Activated naive CD4-positive, alpha-beta T cell treated with anti-CD3 and anti-CD28 coated beads, Interleukin-2, amount 10 ng/mL, durations not matched to agents 7 days and 5 days (primary cell): ENCODE measurements around the gene MLXIP.

Experiments used
- CTCF ChIA-PET: fragments of 350-600 bp; sonication (Branson Sonifier 250); formaldehyde crosslinking; loops from one replicate; lab custom pipeline; 2021; ENCODE audit warnings: antibody characterized with exemption; lab: Charles Lee
- DNase-seq: peaks from one replicate; pipeline ENCODE4 v3.0.0-alpha.2; 2020
- H3K27ac Mint-ChIP-seq: one replicate; pipeline ENCODE4 v1.8.0; 2021; ENCODE audit warnings: mild to moderate bottlenecking, moderate library complexity, mixed read lengths
- H3K27me3 Mint-ChIP-seq: one replicate; pipeline ENCODE4 v1.8.0; 2021; ENCODE audit warnings: mild to moderate bottlenecking, mixed read lengths
- H3K36me3 Mint-ChIP-seq: one replicate; pipeline ENCODE4 v1.8.0; 2021; ENCODE audit warnings: mixed read lengths
- H3K4me1 Mint-ChIP-seq: one replicate; pipeline ENCODE4 v1.8.0; 2021; ENCODE audit warnings: mixed read lengths
- H3K4me3 Mint-ChIP-seq: one replicate; pipeline ENCODE4 v1.8.0; 2021; ENCODE audit warnings: mild to moderate bottlenecking, moderate library complexity, mixed read lengths
- H3K9me3 Mint-ChIP-seq: one replicate; pipeline ENCODE4 v1.8.0; 2021; ENCODE audit warnings: mixed read lengths

MLXIP gene

DNA sequence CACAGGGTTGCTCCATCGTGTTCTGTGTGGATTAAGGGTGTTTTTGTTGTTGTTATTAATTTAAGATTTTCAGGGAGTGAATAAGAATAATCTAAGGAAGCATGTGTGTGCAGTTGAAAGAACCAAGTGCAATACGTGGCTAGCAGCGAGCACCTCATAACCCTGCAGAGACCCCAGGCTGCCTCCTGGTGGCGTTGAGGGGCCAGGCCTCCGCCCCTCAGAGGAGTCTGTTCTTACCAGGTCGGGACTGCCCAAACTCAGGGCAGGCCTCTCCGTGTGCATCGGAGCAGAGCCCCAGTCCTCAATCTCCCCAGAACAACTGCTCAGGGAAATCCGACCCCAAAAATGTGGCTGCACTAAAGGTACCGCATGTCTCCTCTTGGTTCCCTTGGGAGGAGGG, 58.7 kb downstream of the MLXIP start:
- no peak for DNase-seq
- no peaks in the 10 kb centered on the region for H3K9me3 Mint-ChIP-seq
- H3K4me1 Mint-ChIP-seq, result no peaks in the 10 kb centered on the region
- peaks cover 33% of the 10 kb centered on the region for H3K36me3 Mint-ChIP-seq
- H3K27ac Mint-ChIP-seq, result no peak overlapping the region
- H3K27me3 Mint-ChIP-seq, result no peaks in the 10 kb centered on the region
- no peak overlapping the region for H3K4me3 Mint-ChIP-seq
- CTCF ChIA-PET, result interaction anchor here (2.0 kb wide), 1 partner anchor 83 kb away, joined by 7 read pairs; no protein-coding TSS in a partner anchor

GRCh38 chr12:122137681-122138080, 59.1 kb downstream of the MLXIP start:
- Mint-ChIP-seq H3K27me3 (no peaks in the 10 kb centered on the region), H3K4me3 (no peak overlapping the region), H3K9me3 (no peaks in the 10 kb centered on the region), H3K36me3 (peaks cover 34% of the 10 kb centered on the region), H3K27ac (no peak overlapping the region), H3K4me1 (no peaks in the 10 kb centered on the region)
- CTCF ChIA-PET, result interaction anchor here (0.6 to 2.0 kb wide), 2 partner anchors 53 to 83 kb away, joined by 3 to 7 read pairs; no protein-coding TSS in a partner anchor
- DNase-seq, result no peak

DNA sequence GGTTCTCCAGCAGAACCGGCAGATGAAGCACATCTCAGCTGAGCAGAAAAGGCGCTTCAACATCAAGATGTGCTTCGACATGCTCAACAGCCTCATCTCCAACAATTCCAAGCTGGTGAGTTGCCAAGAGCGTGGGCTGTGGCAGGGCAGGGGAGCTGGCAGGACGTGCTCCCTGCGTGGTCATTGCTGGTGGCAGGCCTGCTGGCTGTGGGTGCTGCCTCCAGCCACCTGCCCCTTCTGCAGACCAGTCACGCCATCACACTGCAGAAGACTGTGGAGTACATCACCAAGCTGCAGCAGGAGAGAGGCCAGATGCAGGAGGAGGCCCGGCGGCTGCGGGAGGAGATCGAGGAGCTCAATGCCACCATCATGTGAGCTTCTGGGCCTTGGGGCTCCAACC, 59.6 kb downstream of the MLXIP start:
- DNase-seq, result no peak
- CTCF ChIA-PET, result interaction anchor here (0.6 to 2.0 kb wide), 3 partner anchors 52 to 84 kb away, joined by 3 to 7 read pairs (median 3); no protein-coding TSS in a partner anchor
- no peaks in the 10 kb centered on the region for H3K27me3 Mint-ChIP-seq
- H3K36me3 Mint-ChIP-seq, result peaks cover 31% of the 10 kb centered on the region
- no peak overlapping the region for H3K4me3 Mint-ChIP-seq
- no peaks in the 10 kb centered on the region for H3K9me3 Mint-ChIP-seq
- H3K4me1 Mint-ChIP-seq, result no peaks in the 10 kb centered on the region
- peak overlapping the region; percentile 11 for H3K27ac Mint-ChIP-seq

- Mint-ChIP-seq H3K36me3 (peaks cover 30% of the 10 kb centered on the region), H3K27ac (no peak overlapping the region), H3K4me1 (no peaks in the 10 kb centered on the region), H3K27me3 (no peaks in the 10 kb centered on the region), H3K9me3 (no peaks in the 10 kb centered on the region), H3K4me3 (no peak overlapping the region)
- CTCF ChIA-PET, result interaction anchor here (0.6 to 2.0 kb wide), 2 partner anchors 83 to 84 kb away, joined by 3 to 7 read pairs; no protein-coding TSS in a partner anchor
- no peak for DNase-seq
These were observed 60.1 kb downstream of the MLXIP start for GRCh38 chr12:122138616-122139015.

DNA sequence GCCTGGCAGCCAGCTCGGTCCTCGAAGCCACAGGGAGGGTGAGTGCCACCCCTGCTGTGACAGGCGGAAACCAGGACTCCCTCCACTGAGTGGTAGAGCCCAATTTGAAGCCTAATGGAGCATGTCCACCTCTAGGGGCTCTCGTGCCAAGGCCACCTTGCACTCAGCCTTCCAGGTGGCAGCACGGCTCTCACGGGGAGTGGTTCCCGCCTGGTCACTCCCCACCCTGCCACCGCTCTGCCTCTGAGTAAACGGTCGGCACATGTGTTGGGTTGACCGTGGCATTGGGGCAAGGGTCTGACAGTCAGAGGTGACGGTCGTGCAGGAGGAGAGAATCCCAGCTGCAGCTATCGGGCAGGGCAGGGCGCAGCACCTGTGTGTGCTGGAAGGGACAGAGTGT, 60.7 kb downstream of the MLXIP start:
- no peak overlapping the region for H3K4me3 Mint-ChIP-seq
- no peak for DNase-seq
- H3K27ac Mint-ChIP-seq, result no peak overlapping the region
- H3K36me3 Mint-ChIP-seq, result peaks cover 30% of the 10 kb centered on the region
- H3K9me3 Mint-ChIP-seq, result no peaks in the 10 kb centered on the region
- H3K4me1 Mint-ChIP-seq, result peaks cover 2% of the 10 kb centered on the region
- CTCF ChIA-PET, result interaction anchor here (2.0 kb wide), 1 partner anchor 85 kb away, joined by 7 read pairs; no protein-coding TSS in a partner anchor
- no peaks in the 10 kb centered on the region for H3K27me3 Mint-ChIP-seq

GRCh38 chr12:122139941-122140340, 61.4 kb downstream of the MLXIP start:
- peaks cover 29% of the 10 kb centered on the region for H3K36me3 Mint-ChIP-seq
- CTCF ChIA-PET, result no interaction called here
- no peaks in the 10 kb centered on the region for H3K27me3 Mint-ChIP-seq
- H3K4me1 Mint-ChIP-seq, result peaks cover 2% of the 10 kb centered on the region
- no peak overlapping the region for H3K4me3 Mint-ChIP-seq
- no peak for DNase-seq
- no peaks in the 10 kb centered on the region for H3K9me3 Mint-ChIP-seq
- H3K27ac Mint-ChIP-seq, result no peak overlapping the region

DNA sequence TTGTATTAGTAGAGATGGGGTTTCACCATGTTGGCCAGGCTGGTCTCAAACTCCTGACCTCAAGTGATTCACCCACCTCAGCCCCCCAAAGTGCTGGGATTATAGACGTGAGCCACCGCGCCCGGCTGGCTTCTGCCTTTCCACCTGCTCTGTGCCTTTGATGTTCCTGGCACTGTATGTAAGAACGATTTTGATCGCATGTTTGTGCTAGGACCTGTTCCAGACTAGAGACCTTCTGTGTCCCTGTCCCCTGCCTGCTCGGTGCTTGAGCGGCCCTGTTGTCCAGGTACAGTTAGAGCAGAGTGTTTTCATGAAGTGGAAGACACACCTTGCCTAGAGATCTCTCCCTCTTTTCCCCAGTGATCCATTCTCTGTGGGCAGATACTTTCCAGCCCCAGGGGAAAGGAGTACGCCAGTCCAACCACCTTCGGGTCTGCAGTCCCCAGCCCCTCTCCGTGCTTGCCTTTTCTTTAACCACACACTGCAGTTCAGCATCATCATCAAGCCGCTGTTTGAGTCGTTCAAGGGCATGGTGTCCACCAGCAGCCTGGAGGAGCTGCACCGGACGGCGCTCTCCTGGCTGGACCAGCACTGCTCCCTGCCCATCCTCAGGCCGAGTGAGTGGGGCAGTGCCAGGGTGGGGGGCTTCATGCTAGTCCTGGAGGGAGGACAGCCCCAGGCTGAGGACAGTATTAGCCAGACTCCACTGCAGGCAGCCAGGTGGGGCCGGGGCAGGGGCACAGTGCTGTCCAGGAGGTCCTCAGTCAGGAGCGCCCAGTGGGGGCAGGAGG, 62.1 kb downstream of the MLXIP start:
- DNase-seq, result no peak
- H3K4me1 Mint-ChIP-seq, result peaks cover 2% of the 10 kb centered on the region
- no peaks in the 10 kb centered on the region for H3K9me3 Mint-ChIP-seq
- H3K27ac Mint-ChIP-seq, result no peak overlapping the region
- no peak overlapping the region for H3K4me3 Mint-ChIP-seq
- no peaks in the 10 kb centered on the region for H3K27me3 Mint-ChIP-seq
- CTCF ChIA-PET, result no interaction called here
- H3K36me3 Mint-ChIP-seq, result peaks cover 26% of the 10 kb centered on the region

DNA sequence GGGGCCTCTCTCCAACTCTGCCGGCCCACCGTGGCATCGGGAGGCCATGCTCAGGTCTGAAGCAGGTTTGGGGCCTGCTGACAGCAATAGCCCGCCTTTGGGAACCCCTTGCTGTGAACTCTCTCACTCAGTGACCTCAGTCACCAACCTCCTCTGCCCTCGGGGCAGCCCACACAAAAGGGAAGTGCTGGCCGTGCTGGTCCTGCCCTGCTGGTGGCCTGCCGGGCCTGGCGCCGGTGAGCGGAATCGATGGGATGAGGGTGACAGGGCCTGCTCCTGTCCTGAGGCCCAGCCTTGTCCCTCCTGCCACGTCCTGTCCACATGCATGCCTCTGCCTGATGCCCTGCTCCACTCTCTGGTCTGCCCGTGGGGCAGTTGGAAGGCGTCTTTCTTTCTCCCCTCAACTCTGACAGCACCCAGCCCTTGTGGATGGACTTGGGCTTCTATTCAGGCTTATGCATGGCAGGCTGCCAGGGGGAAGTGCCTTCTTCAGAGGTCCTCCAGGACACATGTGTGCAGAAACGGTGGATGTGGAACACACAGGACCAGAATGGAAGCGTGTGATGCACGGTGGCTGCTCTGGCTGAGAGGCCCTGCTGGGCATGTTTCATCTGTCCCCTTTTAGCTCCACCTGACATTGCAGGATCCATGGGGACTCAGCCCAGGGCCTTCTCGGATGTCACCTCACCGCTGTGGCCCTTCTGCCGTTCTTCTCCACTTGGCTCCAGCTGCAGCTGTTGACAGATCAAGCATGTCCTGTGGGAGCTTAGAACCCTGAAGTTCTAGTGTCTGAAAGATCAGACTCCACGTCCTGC, 63.6 kb downstream of the MLXIP start:
- H3K4me3 Mint-ChIP-seq, result no peak overlapping the region
- no peaks in the 10 kb centered on the region for H3K9me3 Mint-ChIP-seq
- H3K36me3 Mint-ChIP-seq, result peaks cover 26% of the 10 kb centered on the region
- H3K27ac Mint-ChIP-seq, result no peak overlapping the region
- H3K27me3 Mint-ChIP-seq, result no peaks in the 10 kb centered on the region
- CTCF ChIA-PET, result no interaction called here
- DNase-seq, result no peak
- H3K4me1 Mint-ChIP-seq, result peaks cover 2% of the 10 kb centered on the region

DNA sequence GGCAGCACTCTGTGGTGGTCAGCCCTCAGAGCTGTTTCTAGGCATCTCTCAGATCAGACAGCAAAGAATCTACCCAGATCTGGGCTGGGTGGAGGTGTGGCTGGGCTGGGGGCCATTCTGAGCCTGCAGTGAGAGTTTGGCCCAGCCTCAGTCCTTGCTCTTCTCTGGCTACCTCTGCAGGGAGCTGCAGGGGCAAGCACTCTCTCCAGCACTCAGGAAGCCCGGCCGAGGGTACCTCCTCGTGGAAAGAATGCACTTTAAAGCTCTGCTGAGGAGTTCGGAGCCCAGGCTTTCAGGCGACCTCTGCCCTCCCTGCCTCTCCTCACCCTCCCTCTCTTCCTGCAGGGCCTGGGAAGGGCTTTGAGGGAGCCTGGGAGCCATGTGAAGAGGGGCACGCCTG, 64.3 kb downstream of the MLXIP start:
- DNase-seq, result no peak
- Mint-ChIP-seq H3K27me3 (no peaks in the 10 kb centered on the region), H3K4me3 (no peak overlapping the region), H3K4me1 (peaks cover 2% of the 10 kb centered on the region), H3K36me3 (peaks cover 26% of the 10 kb centered on the region), H3K27ac (peak overlapping the region; percentile 69), H3K9me3 (no peaks in the 10 kb centered on the region)
- CTCF ChIA-PET, result no interaction called here

DNA sequence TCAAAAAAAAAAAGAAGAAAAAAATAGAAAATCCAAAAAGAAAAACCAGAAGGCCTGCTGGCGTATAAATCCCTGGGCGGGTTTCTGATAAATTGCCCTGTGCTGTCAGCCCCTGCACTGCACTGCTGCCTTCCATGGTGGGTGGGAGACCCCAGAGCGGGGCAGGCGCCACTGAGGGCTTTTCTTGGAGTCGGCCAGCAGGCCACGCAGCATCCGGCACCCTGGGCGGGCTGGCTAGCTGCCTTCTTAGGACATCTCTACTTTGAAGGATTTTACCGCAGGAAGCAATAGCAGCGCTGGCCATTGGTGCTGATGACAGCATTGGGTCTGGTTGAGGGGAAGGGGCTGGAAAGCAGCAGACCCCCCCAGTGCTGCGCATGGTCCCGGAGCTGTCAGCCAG, 66.3 kb downstream of the MLXIP start:
- peaks cover 2% of the 10 kb centered on the region for H3K4me1 Mint-ChIP-seq
- H3K27me3 Mint-ChIP-seq, result peaks cover 13% of the 10 kb centered on the region
- H3K9me3 Mint-ChIP-seq, result no peaks in the 10 kb centered on the region
- peaks cover 18% of the 10 kb centered on the region for H3K36me3 Mint-ChIP-seq
- DNase-seq, result no peak
- no peak overlapping the region for H3K4me3 Mint-ChIP-seq
- H3K27ac Mint-ChIP-seq, result no peak overlapping the region
- CTCF ChIA-PET, result interaction anchor here (0.6 kb wide), 2 partner anchors 67 to 368 kb away, joined by 3 read pairs; no protein-coding TSS in a partner anchor

- peaks cover 15% of the 10 kb centered on the region for H3K36me3 Mint-ChIP-seq
- H3K27ac Mint-ChIP-seq, result no peak overlapping the region
- no peak overlapping the region for H3K4me3 Mint-ChIP-seq
- no peaks in the 10 kb centered on the region for H3K9me3 Mint-ChIP-seq
- CTCF ChIA-PET, result interaction anchor here (0.6 to 1.5 kb wide), 3 partner anchors 45 to 369 kb away, joined by 3 read pairs; no protein-coding TSS in a partner anchor
- peaks cover 2% of the 10 kb centered on the region for H3K4me1 Mint-ChIP-seq
- DNase-seq, result no peak
- H3K27me3 Mint-ChIP-seq, result peaks cover 13% of the 10 kb centered on the region
These were observed 67.2 kb downstream of the MLXIP start for GRCh38 chr12:122145505-122146330.

DNA sequence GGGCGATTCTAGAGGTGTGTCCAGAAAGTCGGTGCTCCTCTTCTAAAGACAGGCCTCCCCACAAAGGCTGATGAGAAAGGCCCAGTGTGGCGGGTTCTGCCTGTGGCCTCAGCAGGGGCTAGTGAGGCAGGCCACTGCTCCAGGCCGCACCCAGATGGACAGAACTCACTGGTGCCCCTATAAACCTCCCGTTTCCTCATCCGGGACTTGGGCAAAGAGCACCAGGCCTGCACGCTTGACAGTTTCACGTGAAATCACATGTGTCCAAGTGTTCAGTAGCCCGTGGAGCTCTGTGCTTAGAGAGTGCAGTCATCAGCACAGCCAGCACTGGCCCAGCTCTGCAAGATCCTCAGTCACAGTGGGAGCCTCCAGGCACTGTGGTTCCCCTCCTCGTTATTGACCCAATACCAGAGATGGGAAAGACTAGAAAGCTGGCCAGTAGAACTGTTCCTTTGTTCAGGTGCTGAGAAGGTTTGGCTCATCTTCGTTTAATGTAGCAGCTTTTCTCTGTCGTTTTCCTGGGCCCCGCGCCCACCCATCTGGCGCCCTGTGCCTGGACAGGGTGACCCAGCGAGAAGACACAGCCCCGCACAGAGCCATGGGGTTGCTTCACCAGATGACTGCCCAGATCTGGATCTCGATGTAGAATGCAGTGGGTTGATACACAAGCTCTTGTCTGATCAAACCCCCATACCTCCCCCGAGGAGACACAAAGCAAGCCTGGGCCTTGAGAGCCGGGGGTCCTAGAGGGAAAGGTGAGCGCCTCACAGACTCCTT, 69.1 kb downstream of the MLXIP start:
- CTCF ChIA-PET, result interaction anchor here (0.6 to 1.2 kb wide), 3 partner anchors 8 to 93 kb away, joined by 3 to 4 read pairs (median 3); no protein-coding TSS in a partner anchor
- Mint-ChIP-seq H3K9me3 (no peaks in the 10 kb centered on the region), H3K4me3 (no peak overlapping the region), H3K27me3 (peaks cover 24% of the 10 kb centered on the region), H3K27ac (no peak overlapping the region), H3K36me3 (peaks cover 9% of the 10 kb centered on the region), H3K4me1 (peaks cover 2% of the 10 kb centered on the region)
- no peak for DNase-seq

GRCh38 chr12:122148657-122149056, 70.1 kb downstream of the MLXIP start:
- H3K4me1 Mint-ChIP-seq, result peaks cover 1% of the 10 kb centered on the region
- CTCF ChIA-PET, result interaction anchor here (0.5 to 0.8 kb wide), 2 partner anchors 13 to 94 kb away, joined by 3 read pairs; no protein-coding TSS in a partner anchor

More at GRCh38 chr12:122148657-122149056, 70.1 kb downstream of the MLXIP start:
- Mint-ChIP-seq H3K27ac (no peak overlapping the region), H3K27me3 (peaks cover 26% of the 10 kb centered on the region), H3K36me3 (peaks cover 5% of the 10 kb centered on the region), H3K4me3 (no peak overlapping the region), H3K9me3 (no peaks in the 10 kb centered on the region)
- DNase-seq, result no peak
